GM19239 (cell line): Measurements from ENCODE around the gene NUDCD3.

Experiments
- DNase-seq: peaks from one replicate; pipeline ENCODE4 v3.0.0; 2011; ENCODE audit warnings: low spot score; ENCODE audit not compliant: insufficient read length
- FAIRE-seq: peaks from 2 replicates; lab custom pipeline; 2011; peaks lifted over from hg19 to GRCh38; lab: Jason Lieb, UNC

Gene NUDCD3

DNA sequence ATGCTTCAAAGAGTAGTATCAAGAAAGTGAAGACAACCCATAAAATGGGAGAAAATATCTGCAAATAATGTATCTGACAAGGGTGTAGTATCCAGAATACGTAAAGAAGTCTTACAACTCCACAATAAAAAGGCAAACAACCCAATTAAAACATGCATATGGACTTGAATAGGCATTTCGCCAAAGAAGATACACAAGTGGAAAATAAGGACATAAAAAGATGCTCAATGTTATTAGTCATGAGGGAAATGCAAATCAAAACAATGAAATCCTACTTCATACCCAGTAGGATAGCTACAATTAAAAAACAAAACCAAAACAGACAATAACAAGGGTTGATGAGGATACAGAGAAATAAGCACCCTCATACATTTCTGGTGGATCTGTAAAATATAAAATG lies 79.2 kb downstream of the NUDCD3 start:
- DNase-seq (no peak), FAIRE-seq (peak; percentile 44)

DNA sequence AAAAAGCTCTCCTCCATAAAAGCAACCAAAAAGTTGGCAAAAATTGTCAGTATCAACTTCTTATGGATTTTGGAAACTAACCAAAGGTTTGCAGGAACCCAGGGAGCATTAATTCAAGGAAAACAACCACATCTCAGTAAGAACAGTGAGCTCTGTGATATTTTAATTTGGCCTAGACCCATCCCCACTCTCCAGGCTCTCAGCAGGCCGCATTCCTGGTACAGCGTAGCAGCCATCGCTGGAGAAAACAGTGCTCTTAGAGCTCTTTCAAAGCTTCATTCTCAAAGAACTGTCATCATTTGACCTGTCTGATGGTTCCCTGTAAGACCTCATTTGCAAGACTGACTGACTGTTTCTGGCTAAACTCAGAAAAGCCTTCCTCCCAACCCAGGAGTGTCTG lies 81.9 kb downstream of the NUDCD3 start:
- DNase-seq (no peak), FAIRE-seq (no peak)

DNA sequence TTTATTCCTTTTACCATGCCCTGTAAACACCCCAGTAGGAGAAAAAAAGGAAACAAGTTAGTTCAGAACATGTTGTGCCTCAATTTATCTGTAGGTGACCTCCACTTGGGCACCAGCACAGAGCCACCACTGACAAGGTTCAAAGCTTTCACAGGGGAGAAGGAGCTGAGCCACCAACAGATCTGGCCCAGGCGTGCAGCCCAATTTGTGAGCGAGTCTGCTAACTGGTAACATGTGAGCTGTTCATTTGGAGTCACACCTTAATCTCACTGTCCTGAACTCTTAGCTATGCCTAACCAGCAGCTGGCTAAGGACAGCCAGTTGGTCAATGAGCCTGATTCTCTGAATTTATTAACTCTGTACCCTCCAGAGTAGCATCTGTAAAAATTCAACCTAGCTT lies 86.7 kb downstream of the NUDCD3 start:
- no peak for DNase-seq
- no peak for FAIRE-seq

DNA sequence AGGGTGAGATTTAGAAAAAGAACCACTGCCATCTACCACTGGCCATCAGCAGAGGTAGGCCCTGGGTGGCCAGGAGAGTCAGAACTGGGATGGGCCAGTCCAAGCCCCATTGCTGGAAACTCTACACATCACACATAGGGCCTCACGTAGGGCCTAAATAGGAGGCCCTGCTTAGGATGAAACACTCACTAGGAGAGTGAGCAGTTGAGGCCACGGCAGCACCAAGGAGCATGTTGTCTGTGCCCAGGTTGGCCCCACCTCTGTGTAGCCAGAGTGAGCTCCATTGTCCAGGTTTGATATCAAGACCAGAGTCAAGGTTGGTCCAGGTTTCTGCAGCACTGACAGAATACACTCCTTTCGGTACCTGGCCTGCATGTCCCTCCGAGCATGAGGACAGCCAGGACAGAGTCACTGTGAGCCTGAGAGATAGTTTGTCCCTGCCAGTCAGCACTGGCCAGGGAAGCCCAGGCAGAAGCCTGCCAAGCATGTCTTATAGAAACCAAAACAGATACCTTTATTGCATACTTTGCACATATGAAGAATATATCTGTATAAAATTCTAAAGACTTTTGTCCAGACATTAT lies 87.2 kb downstream of the NUDCD3 start:
- FAIRE-seq (no peak), DNase-seq (no peak)

DNA sequence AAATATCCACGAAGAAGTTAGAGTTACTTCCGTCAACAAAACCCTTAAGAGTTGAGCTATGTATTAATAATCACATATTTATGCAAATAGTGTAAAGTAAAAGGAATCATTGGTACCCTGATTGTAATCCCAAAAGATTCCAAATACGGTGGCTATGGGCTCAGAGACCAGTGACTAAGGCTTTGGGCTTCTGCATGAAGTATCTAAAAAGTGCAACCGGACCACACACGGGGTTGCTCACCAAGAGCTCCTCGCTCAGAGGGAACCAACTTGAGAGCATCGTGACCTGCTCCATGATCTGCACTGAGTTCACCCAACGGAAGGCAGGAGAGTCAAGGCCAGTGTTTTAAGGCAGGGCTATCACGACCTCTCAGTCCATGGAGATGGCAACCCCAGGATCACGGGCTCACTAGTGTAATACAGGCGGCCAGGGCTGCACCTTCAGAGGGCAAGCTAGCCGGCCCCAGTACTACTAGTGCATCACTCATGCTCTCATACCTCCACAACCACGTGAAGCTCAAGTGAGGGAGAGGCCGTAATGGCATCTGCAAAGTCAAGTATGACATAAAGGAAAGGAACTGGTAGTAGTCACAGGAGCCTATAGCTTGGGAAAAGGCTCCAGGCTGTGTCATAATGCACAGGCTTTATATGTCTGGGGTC lies 87.9 kb downstream of the NUDCD3 start:
- DNase-seq (no peak), FAIRE-seq (no peak)

DNA sequence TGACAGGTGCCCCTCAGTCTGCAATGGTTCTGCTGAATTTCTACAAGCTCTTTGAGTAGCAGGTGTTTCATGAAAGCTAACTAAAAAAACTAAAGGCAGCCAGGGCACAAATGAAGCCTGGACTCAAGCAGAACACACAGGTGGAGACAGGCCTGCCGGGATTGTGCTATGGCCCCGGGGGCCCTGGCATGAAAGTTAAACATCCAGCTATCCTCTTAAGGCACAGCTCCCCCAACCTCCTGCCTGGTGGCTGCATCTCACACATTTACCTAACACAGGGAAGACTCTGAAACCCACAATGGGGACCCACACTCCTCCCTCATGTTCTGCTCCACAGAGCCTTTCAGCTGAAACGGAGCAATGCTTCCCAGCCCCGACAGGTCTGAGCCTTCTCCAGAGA lies 88.8 kb downstream of the NUDCD3 start:
- FAIRE-seq (no peak), DNase-seq (no peak)

DNA sequence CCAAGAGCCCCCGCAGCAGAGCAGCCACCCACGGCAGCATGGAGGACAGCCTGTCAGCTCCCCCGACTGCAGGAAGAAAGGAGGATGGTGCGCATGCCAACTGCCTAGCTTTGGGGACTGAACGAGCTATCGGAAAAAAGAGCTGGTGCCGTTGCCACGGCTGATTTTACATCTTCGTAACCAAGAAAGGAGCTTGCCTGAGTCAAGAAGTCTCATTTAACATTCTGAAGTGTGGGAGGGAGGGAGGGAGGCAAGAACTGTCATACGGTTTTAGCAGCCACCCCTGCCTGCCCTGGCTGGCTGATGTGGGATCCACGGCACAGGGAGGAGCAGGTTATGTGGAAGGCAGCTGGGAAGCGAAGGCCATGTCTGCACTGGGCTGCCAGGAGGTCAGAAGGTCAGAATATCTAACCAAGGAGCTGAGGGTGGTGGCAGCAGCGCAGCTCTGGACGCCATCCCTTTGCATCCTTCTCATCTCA lies 90.4 kb downstream of the NUDCD3 start:
- FAIRE-seq (no peak), DNase-seq (no peak)

DNA sequence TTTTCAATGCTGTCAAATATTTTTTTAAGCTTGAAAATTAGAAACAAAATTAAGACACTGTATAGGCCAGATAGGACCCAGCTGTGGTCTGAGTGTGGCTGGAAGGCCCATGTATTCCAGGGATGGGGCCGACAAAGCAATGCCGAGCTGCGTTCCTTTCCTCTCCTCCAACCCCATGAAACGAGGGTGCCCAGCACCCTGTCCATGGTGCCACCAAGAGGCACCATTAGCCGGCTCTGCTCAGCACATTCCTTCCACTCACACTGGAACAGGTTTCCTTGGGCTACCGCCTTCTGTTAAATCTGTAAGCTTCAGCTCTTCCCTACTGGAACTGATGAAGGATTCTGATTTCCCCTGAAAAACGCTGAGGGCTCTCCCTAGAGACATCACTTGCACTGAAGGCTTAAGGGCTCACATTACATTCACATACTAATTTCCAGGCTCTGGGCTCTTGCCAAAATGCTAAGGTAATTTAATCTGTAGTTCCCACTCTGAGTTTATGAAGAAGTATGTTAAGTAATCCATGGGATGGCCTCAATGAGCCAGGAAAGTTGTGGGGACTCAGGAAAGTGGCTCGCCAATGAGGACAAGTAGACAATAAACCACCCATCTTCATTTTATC lies 91.4 kb downstream of the NUDCD3 start:
- no peak for FAIRE-seq
- DNase-seq: no peak

DNA sequence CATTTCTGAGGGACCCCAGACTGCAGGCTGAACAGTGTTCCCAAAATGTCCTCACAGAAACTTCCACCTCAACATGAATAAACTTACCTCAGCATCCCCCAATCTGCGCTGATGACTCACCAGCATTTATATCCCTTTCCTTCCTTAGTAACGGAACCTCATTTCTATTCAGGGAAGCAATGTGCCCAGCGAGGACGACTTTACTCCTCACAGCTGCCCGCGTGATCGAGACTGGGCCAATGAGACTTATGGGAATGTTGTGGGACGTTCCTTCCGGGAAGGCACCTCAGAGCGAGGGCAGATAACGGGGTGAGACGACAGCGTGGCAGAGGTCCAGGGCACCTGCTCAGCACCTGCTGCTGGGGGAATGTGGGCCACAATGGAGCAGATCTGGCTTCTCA lies 91.9 kb downstream of the NUDCD3 start:
- DNase-seq (no peak), FAIRE-seq (no peak)

DNA sequence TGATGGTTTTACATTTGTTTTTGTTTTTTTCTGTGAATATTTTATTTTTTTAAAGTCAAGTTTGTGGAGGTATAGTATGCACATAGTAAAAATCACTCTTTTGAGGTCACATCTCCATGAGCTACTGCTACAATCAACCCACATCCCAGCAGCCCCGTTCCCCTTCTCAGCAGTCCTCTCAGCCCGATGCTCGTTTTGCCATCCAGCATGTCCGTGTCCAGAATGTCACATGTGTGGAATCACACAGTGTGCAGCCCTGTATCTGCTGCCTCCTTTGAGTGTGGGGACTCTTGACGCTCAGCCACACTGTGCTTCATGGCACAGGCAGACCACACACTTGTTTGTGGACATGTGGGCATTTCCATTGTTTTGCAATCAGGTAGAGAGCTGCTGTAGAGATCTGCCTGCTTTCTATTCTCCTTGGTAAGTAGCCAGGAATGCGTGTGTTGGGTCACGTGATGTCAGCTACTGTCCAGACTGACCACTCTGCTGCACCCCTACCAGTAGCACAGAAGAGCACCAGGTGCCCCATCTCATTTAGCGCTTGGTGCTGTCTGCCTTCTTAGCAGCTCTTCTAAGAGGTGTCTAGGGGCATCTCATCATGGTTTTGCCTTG lies 93.4 kb downstream of the NUDCD3 start:
- DNase-seq (no peak), FAIRE-seq (no peak)

DNA sequence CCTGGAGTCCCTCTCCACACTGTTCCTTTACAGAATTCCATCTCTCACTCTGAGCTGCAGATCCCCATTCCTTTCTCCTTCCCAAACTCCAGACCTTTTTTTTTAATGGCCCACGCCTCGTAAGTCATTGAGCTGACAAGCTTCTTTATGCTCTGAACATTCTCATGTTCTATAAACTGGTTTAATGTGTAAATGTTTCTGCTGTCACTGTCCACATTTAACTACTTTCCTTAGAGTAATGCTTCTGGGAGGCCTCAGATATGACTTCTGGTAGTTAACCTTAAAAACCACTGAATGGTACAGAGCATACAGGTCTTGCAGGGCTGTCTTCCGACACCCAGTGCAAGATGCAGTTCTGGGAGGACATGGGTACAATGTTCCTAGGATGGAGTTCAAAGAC lies 94.0 kb downstream of the NUDCD3 start:
- no peak for FAIRE-seq
- DNase-seq: no peak

DNA sequence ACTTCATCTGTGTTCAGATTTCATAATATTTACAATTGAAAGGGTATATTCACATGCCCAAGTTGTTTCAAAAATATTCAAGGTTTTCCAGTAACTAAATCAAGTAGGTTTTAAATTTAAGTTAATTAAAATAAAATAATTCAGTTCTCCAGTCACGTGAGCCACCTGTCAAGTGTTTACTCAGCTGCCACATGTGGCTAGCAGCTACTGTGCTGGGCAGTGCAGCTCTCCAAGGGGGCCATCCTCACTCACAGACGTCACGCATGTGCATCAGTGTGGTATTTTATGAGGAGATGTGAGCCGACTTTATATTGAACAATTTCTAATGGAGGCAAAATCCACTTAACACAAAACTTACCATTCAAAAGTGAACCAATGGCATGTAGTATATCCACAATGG lies 95.4 kb downstream of the NUDCD3 start:
- DNase-seq: no peak

DNA sequence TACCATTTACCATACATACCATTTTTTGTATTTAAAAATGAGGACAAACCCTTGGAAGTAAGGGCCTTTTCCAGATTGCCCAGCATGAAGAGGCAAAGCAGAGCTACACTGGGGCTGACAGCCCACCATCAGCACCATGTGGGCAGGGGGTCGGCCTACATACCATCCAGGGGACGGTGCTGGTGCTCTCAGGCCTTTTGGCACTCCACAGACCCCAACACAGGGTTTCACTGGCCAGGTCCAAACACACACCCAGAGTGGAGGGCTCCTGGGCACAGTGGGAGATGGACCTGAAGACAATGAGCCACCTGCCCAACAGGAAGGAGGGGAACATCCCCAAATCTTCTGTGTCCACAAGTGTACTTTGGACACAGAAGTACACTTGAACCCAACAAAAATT lies 95.8 kb downstream of the NUDCD3 start:
- DNase-seq (no peak), FAIRE-seq (no peak)

More for the DNA sequence above, 95.4 kb downstream of the NUDCD3 start:
- FAIRE-seq: no peak

DNA sequence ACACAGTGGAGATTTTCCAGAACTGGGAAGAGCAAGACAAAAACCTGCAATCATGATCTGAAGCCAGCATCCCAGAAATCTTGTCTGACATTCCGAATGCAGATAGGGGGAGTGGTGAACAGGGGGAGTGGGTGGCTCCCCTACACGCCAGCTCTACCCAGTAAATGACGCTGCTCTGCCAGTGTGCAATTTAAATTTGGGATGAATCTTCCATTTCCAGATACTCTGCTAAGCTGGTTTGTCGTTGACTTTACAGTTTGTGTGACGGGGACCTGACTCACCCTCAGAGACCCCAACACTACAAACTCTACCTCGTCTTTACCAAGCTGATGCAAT lies 96.4 kb downstream of the NUDCD3 start:
- no peak for DNase-seq
- FAIRE-seq: no peak

DNA sequence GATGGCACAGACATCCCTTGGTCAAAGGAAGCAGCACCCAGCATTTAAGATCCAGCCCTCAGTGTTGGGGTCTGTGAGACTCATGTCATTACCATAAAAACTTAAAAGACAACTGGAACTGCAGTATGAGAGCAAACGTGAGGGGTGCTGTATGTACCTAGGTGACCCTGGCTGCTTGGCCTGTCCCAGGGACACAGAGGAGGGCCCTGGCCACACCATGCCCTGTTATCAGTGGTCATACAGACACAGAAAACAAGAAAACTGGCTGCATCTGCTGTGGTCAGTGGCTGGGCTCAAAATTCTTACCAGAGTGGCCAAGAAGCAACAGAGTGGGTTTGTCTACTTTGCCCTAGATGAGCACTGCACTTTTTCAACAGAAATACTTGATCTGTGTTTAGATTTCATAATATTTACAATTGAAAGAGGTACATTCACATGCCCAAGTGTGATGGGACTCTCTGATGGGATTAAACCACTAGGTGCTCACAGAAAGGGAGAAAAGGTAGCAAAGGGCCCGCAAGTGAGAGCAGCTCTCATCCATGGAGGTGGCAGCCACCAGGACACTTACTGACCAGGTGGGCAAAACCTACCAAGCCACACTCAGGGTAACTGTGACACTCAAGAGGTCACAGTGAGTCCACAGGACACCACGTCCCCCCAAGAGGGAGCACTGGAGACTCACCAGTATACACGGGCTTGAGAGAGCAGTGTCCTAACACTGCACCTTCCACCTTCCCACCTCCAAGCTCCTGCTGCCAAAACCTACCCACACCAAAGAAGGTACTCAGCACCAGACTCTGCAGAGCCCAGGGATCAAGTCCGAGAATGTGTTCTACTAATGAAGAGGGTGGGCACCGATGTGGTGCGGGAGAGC lies 97.0 kb downstream of the NUDCD3 start:
- FAIRE-seq (no peak), DNase-seq (no peak)

DNA sequence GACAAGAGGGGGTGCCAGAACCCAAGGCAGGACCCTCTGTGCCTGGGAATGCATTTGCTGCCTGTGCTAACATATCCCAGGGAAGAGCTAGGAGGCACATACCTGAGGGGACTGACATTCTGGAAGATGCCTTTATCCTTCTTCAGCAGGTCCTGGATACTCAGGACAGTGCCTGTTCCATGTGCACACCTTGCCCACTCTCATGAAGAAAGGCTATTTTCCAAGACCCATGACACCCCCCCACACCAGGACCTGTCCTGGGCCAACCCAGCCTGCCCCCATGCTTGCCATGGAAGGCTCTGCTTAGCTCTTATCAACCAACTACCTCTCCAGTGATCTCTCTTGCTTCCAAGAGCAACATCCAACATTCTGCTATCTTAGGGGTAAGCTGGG lies 97.8 kb downstream of the NUDCD3 start:
- FAIRE-seq (no peak), DNase-seq (no peak)

DNA sequence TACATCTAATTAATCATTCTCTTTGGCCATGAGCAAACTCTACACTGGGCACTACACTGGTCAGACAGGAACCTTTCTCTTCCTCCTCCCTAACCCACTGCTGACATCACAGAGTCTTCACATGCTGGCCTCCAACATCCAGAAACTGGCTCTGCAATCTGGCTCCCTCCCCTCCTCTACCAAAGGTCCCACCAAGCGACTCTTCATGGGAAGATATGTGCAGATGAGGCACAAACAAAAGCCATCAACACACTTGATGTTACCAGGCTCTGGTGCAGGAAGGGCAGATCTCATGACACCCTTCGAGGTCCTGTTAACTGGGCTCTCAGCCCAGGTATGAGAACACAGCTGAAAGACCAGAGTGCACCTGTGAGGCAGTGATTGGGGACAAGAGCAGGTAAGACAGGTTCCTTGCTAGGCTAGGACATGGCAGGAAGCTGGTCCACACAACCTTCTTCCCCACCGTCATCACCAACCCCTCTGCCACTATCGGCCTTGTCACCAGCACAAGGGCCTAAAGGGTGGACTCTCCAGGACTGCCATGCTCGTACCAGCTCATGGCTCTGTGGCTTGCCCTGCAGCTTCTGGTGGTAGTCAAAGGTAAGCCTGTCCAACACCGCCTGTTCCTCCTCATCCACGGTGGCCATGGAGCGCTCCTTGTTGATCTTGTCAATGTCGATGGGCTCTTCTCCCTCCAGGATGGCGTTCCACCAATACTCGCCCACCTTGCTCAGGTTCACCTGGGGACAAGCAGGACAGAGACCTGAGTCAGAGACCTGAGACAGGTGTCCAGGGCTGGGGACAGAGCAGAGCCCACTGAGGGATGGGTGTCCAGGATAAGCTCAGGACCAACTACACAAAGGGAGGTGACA lies 98.5 kb downstream of the NUDCD3 start:
- DNase-seq (no peak), FAIRE-seq (no peak)

DNA sequence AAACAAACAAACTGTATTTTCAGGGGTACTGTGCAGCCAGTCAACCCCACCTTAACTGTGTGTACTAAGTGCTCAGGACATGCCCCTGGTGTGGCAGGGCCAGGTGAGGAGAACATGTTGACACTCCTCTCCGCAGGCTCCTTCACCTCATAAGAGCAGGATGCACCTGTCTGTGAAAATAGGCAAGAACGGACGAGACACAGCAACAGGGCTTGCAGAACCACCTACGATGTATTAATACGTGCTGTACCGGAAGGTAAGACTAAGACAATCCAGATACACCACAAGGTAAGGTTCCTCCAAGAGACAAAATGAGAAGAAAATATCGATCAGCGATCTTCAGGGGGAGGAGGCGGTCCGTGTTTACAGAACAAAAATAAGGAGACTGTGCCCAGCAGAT lies 99.3 kb downstream of the NUDCD3 start:
- DNase-seq (no peak), FAIRE-seq (no peak)

DNA sequence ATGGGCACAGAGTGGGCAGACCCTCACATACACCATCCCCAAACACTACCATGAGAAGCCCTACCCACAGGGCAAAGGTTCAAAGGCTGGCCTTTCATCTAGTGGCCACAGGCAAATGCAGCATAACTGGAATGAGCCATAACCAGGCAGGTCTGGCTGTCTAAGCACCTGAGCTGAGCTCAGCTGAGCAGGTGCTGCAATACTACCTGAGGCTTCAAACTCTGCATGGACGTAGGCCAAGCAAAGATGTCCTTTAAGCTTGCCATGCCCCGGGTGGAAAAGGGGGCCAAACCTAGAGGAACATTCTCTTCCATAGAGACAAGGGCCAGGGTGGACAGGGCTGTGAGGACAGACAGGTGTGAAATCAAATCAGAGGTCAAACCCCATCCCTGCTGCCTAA lies 99.8 kb downstream of the NUDCD3 start:
- no peak for FAIRE-seq
- no peak for DNase-seq
